C4-2B (cell line): ENCODE data around the gene TSPAN32.
"Not testable (repeated sequence)": the region's sequence is repeated elsewhere in the genome, so short reads cannot be mapped to it uniquely, and the experiment has no call there.

Source experiments
- CTCF ChIP-seq: fragments of 450-650 bp; conservative IDR thresholded peaks from 2 replicates; pipeline ENCODE4 v1.5.1; 2017; ENCODE audit warnings: mild to moderate bottlenecking
- ZFX ChIP-seq: fragments of 450-650 bp; IDR thresholded peaks from 2 replicates; pipeline ENCODE4 v1.6.1; 2017

- not testable (repeated sequence) for TF ChIP-seq CTCF, ZFX
These were observed 15.5 kb upstream of the TSPAN32 start for GRCh38 chr11:2286350-2286749.
